NCI-H1930 (cell line): ENCODE data around the gene UBE2K.
"Not testable (repeated sequence)": the region's sequence is repeated elsewhere in the genome, so short reads cannot be mapped to it uniquely, and the experiment has no call there.

Experiments used
- DNase-seq, 2 experiments: peaks; one replicate each; lab custom pipeline; 2025; lab: John Stamatoyannopoulos, UW

Gene UBE2K

DNA sequence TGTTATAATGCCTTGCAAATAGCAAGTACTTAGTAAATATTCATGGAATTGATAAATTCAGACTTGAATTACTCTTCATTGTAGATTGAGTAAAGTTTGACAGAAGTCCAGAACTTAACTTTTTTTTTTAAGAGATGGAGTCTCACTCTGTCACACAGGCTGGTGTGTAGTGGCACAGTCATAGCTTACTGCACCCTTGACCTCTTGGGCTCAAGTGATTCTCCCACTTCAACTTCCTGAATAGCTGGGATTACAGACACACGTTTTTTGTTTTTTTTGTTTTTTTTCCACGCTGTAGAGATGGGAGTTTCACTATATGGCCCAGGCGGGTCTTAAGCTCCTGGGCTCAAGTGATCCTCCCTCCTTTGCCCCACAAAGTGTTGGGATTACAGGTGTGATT is 32.1 kb downstream of the UBE2K start:
- DNase-seq = no peak

DNA sequence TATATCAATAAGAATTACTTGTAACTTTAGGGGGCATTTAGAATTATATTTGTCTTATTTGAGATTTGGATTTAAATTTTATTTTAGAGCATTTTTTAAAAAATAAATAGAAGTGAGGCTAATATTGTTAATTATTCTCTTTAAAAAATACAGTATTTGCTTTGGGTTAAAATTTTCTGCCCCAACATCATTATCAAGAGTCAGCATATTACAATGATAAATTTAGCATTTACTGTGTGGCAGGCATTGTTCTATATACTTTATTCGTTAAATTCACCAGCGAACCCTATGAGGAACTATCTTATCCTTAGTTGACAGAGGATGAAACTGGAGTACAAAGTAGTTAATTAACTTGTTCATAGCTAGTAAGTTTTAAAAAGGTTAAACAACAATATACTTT is 34.0 kb downstream of the UBE2K start:
- DNase-seq = no peak

DNA sequence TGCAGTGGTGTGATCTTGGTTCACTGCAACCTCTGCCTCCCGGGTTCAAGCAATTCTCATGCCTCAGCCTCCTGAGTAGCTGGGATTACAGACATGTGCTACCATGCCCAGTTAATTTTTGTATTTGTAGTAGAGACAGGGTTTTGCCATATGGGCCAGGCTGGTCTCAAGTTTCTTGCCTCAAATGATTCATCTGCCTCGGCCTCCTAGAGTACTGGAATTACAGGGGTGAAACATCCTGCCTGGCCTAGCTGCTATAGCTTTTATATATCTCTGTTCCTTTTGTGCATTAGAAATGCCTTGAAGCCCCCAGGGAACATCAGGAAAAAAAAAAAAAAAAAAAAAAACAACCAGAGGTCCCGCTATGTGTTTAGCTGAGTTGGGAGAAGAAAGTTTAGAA is 34.8 kb downstream of the UBE2K start:
- no peak for DNase-seq

DNA sequence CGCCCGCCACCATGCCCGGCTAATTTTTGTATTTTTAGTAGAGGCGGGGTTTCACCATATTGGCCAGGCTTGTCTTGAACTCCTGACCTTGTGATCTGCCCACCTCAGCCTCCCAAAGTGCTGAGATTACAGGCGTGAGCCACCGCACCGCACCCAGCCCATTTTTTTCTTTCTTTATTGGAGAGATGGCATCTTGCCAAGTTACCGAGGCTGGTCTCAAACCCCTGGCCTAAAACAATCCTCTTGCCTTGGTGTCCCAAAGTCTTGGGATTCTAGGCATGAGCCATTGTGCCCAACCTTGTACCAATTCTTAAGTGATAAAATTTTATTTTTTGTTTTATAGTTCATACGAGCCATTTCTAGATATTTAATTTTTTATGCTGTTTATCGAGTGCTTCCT is 41.7 kb downstream of the UBE2K start:
- not testable (repeated sequence) for DNase-seq

DNA sequence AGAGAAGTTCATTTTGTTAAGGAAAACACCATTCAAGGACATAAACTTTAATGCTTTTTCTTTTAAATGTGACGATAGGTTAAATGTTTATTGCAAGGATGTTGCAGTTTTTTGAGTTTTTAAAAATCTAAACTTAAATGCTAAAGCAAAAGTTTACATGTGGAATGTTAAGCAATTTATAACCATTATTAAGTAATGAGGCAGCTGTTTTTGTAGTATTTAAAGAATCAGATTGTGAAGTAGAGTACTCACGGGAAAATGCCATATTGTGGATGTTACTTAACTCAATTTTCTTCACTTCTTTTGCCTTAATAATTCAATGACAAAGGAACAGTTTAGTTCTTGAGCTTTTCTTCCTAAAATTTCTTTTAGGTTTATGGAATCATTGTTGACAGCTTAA is 43.5 kb downstream of the UBE2K start:
- DNase-seq = no peak

DNA sequence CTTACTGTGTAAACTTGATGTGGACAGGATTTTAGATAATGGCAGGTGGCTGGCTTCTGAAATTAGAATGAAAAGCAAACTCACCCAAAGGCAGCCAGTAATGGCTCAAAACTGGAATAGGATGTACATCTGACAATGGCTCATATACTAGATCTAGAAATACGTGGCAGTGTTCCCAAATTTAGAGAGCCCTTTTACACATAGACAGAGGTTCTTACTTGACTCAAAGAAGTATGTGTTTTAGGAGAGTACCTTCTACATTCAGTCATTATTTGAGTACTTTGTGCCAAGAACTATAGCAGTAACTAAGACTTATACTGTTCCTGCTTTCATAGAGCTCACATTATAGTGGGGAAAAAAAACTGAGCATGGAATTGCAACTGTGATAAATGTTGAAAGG is 48.0 kb downstream of the UBE2K start:
- DNase-seq = no peak

DNA sequence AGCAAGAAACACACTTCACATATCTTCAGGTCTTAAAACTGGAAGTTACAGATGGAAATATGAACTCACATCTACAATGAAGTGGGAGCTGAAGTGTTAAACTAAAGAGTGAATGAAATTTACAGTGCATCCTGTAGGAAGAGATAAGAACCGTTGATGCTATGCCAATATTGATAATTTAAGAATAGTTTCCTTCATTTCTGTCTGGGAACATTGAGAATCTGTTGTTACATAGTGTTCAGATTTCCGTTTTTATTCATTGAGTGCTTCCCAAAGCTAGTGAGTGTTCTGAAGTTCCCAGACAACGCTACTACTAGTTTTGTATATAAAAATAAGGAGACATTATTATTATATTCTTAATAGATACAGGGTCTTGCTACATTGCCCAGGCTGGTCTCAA is 52.3 kb downstream of the UBE2K start:
- DNase-seq = no peak

DNA sequence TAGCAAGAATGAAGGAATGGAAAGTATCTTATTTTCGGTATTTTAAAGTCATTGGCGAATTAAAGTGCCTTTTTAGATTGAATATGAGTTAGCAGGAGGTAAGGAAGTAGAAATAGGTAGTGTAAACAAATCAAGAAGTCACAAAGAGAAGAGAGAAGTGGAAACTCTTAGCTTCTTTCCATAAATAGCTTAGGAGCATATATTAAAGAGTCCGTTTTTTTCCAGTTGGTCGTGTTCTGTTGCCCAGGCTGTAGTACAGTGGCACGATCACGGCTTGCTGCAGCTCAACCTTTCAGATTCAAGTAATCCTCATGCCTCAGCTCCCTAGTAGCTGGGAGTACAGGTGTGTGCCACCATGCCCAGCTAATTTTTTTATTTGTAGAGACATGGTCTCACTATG is 56.4 kb downstream of the UBE2K start:
- no peak for DNase-seq

DNA sequence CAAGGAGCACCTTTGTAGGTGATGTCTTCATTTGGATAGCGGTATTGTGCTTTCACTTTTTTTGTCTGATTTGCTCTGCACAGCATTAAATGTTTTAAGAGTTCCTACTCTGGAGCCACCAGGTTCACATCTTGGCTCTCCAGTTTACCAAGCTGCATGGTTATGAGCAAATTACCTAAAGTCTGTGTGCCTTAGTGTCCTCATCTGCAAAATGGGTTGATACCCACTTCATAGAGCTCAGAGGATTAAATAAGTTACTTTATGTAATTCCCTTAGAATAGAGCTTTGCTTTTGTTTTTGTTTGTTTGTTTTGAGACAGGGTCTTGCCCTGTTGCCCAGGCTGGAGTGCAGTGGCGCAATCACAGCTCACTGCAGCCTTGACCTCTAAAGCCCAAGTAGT is 58.2 kb downstream of the UBE2K start:
- no peak for DNase-seq

DNA sequence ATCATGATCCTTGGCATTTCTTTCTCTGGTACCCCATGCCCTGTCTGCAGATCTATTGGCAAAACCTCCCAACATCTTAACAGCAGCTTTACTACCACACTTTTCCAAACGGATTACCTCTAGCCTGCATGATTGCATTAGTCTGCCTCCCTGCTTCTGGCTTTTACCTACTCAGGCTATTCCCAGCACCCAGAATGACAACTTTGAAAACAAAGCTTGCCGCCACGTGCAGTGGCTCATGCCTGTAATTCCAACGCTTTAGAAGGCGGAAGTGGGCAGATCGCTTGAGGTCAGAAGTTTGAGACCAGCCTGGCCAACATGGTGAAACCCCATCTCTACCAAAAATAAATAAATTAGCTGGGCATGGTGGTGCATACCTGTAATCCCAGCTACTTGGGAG is 60.2 kb downstream of the UBE2K start:
- no peak for DNase-seq

DNA sequence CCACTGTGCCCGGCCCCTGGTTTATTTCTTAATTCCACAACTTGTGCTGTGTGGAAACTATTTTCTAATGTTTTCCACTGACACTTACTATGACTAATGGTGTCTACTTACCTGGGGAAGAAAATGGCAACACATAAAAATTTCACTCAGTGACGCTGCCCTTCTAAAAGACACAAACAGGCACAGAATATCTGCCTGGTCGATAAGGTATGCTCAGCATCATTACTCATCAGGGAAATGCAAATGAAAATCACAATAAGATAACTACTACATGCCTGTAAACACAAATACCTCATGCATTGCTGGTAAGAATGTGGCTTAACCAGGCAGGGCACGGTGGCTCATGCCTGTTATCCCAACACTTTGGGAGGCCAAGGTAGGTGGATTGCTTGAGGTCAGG is 61.6 kb downstream of the UBE2K start:
- DNase-seq = no peak

DNA sequence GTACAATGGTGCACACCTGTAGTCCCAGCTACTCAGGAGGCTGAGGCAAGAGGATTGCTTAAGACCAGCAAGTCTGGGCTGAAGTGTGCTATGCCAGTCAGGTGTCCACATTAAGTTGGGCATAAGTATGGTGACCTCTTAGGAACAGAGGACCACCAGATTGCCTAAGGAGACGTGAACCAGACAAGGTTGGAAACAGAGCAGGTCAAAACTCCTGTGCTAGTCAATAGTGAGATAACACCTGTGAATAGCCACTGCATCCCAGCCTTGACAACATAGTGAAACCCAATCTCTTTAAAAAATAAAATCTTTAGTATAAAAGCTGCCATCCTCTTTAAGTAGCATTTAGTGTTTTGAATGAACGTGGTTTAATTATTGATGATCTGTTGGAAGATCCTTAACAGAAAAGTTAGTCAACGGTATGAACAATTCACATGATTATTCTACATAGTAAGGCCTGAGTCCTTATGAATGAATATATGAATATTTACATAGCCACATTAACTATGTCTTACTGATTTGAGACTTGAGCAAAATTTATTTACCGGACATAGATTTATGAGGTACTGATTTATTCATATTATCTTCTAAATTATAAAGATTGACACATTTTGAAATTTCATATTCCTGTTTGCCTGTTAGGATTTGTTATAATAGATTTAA is 63.2 kb downstream of the UBE2K start:
- DNase-seq = no peak

DNA sequence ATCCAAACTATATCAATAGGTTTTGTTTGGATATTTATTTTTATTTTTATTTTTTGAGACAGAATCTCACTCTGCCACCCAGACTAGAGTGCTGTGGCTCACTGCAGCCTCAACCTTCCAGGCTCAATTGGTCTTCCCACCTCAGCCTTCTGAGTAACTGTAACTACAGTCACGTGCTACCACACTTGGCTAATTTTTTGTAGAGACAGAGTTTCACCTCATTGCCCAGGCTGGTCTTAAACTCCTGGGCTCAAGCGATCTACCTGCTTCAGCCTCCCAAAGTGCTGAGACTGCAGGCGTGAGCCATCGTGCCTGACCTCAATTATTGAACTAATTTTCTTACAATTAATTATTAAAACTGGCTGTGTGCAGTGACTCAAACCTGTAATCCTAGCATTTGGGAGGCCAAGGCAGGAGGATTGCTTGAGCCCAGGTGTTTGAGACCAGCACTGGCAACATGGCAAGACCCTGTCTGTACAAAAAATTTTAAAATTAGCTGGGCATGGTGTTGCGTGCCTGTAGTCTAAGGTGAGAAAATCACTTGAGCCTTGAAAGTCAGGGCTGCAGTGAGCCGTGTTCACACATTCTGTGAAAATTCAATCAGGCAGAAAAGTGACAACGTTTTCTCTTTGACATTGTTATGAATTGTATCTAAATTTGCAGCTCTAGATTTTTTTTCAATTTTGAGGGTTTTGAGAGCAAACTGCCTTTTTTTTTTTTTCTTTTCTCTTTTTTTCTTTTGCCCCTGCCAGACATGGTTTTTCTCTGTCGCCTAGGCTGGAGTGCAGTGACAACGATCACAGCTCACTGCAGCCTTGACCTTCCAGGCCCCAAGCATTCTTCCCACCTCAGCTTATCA is 66.0 kb downstream of the UBE2K start:
- no peak for DNase-seq

DNA sequence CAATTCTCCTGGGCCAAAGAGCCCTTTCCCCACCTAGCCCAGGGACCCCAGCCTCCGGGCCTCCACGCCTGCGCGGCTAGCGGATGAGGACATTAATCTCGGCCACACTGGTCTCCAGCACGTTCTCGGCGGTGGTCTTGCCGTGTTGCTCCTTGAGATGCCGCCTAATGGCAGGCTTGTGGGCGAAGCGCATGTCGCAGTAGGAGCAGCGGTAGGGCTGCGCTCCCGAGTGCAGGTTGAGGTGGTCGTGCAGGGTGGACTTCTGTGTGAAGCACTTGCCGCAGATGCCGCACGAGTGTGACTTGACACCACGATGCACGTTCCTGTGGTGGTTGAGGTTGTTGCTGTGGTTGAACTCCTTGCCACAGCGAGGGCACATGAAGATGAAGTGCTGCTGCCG is 72.1 kb downstream of the UBE2K start:
- no peak for DNase-seq

DNA sequence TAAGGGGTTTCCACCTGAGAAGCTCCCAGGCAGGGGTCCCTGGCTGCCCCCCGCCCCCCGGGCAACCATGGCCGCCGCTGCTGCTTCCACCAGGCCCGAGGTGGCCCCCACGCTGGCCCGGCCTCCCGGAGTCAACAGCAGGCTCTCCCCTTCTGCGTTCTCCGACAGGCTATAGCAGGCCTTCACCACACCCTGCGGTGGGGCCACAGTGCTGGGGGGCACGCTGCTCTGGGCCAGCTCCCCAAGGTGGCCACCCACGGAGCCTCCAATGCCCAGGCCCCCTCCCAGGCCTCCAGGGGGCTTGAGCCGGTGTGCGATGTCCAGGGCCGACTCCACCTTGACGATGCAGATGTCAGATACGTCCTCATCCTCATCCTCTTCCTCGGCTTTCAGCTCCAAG is 72.5 kb downstream of the UBE2K start:
- no peak for DNase-seq

DNA sequence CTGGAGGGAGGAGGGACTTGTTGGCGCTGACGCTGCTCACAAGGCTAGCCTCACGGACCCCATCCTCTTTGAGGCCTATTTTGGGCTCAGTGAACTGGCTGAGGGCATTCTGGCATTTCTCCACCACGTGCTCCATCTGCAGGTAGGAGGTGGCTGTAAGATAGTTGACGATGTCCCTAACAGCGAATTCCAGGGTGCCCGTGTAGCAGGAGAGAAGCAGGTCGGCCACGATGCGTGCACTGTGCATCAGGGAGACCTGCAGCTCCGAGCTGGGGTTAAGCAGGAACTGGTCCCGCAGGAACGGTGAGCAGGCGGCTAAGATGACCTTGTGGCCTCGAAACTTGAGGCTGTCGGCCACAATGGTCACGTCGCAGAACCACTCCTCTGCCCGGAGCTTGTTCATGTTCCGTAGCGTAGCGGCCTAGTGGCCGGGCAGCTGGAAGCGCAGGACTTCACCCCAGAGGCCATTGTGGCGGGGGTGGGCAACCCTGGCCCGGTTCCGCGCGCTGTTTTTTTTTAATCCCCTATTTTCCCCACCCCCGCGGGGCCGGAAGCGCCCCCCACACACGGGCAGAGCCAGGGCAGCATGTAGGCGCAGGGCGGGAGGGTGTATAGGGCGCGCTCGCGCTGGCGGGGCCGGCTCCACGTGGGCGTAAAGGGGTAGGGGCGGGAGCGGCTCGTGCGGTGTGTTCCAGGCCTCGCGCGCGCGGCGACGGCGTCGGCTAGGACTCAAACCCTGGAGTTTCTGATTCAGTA is 73.2 kb downstream of the UBE2K start:
- no peak for DNase-seq

DNA sequence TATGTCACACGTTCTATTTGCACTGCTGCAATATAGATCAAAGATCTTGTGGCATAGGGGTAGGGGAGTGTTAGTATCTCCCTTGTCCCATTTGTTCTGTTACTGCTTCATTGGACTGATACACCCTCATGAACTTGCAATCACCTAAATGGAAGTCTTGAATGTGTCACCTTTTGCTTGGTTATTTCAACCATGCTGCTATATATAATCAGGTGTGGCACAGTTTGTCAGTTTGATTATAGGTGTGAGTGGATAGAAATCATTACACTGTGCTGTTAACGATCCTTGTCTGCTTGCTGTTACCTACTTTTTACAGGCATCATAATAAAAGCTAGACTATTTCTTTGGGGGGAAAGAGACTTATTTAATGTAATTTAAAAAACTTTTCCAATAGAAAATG is 84.1 kb downstream of the UBE2K start:
- not testable (repeated sequence) for DNase-seq

DNA sequence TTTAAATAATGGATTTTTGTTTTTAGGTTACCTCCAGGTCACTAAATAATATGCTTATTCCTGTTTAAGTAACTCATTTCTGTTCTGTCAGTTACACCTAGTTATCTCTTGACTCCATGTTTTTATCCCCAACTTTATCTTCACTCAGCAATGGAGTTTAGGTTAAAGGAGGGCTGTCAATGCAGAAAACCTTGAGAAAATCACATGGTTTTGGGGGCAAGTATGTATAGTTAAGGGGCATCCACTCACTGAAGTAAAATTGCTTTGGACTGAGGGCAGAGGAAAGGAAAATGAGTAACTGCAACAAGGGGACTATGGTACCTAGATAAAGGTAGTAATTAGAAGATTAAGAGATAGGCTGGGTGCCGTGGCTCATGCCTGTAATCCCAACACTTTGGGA is 87.1 kb downstream of the UBE2K start:
- no peak for DNase-seq

DNA sequence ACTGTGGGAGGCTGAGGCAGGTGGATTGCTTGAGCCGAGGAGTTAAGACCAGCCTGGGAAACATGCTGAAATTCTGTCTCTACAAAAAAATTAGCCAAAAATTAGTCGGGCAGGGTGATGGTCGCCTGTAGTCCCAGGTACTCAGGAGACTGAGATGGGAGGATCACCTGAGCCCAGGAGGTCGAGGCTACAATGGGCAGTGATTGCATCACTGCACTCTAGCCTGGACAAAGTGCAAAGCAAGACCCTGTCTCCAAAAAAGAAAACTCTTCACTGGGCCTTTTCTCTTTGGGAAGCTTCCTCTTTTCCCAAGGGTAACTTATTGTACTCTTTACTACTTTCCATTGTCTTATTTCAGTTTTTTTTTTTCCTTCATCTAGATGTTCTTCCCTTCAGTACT is 88.9 kb downstream of the UBE2K start:
- DNase-seq = no peak

DNA sequence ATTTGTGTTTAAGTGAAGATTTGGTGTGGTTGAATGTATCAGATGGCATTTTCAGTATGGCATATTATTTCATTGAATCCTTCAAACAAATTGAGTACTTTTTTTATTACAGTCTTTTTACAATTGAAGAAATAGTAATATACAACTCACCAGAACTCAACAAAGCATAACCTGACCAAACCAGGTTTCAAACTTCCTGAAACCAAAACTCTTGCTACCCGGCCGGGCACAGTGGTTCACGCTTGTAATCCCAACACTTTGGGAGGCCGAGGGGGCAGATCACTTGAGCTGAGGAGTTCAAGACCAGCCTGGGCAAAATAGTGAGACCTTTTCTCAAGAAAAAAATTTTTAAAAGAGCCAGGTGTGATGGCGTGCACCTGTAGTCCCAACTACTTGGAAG is 94.2 kb downstream of the UBE2K start:
- no peak for DNase-seq

DNA sequence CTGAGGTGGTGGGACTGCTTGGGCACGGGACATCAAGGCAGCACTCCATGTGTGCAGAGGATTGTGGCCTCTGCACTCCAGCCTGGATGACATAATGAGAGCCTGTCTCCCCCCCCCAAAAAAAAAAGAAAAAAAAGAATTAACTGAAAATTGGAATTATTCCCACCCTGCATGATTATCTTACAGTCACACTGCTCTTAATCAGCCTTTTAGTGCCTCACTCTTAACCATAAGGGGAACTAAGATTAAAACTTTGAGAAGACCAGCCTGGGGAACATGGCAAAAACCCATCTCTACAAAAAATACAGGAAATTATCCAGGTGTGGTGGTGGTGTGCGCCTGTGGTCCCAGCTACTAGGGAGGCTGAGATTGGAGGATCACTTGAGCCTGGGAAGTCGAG is 94.6 kb downstream of the UBE2K start:
- DNase-seq = no peak

DNA sequence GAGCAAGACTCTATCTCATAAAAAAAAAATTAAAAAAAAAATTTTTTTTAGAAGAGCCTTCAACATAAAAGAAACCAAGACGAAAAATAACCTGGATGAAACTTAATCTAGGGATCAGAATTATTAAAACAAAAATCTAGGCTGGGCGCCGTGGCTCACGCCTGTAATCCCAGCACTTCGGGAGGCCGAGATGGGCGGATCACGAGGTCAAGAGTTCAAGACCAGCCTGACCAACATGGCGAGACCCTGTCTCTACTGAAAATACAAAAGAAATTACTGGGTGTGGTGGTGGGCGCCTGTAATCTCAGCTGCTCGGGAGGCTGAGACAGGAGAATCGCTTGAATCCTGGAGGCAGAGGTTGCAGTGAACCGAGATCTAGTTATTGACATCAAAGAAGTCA is 95.0 kb downstream of the UBE2K start:
- DNase-seq = not testable (repeated sequence)

DNA sequence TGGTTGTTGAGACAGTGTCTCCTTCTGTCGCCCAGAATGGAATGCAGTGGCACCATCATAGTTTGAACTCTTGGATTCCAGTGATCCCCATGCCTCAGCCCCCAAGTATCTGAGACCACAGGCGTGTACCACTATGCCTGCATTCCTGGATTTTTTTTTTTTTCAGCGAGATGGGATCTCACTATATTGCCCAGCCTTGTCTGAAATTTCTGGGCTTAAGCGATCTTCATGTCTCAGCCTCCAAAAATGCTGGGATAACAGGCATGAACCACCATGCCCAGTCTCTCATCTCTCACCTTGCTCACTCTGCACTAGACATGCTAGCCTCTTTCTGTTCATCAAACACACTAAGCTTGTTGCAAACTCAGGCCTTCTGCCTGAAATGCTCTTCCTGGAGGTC is 104.1 kb downstream of the UBE2K start:
- no peak for DNase-seq
